ACC112 (cell line): ENCODE data around the gene AUTS2.

Experiments used
- H2AFZ ChIP-seq: fragments of 200-600 bp; sonication (generic); one replicate; pipeline ENCODE4 v1.6.0; 2017; ENCODE audit warnings: antibody characterized with exemption, low read length; ENCODE audit not compliant: unreplicated experiment
- H3K27ac ChIP-seq: fragments of 200-600 bp; sonication (generic); 2 replicates; pipeline ENCODE4 v1.5.1; 2014; ENCODE audit warnings: low read depth, mild to moderate bottlenecking, antibody characterized with exemption, low read length, moderate library complexity
- H3K27me3 ChIP-seq: fragments of 200-600 bp; sonication (generic); 2 replicates; pipeline ENCODE4 v1.6.1; 2014; ENCODE audit warnings: mild to moderate bottlenecking, antibody characterized with exemption, low read length, moderate library complexity, mixed read lengths; ENCODE audit not compliant: insufficient read depth
- H3K36me3 ChIP-seq: fragments of 200-600 bp; sonication (generic); 2 replicates; pipeline ENCODE4 v1.6.1; 2016; ENCODE audit warnings: mild to moderate bottlenecking, antibody characterized with exemption, low read length, moderate library complexity, mixed read lengths; ENCODE audit not compliant: insufficient read depth
- H3K4me1 ChIP-seq: fragments of 200-600 bp; sonication (generic); one replicate; pipeline ENCODE4 v1.6.1; 2016; ENCODE audit warnings: low read length, mixed read lengths; ENCODE audit not compliant: insufficient read depth, unreplicated experiment, control insufficient read depth
- H3K4me3 ChIP-seq: fragments of 200-600 bp; sonication (generic); 2 replicates; pipeline ENCODE4 v1.5.1; 2014; ENCODE audit warnings: mild to moderate bottlenecking, low read depth, low read length
- H3K79me2 ChIP-seq: fragments of 200-600 bp; sonication (generic); one replicate; pipeline ENCODE4 v1.6.0; 2016; ENCODE audit warnings: low read length; ENCODE audit not compliant: control insufficient read depth, unreplicated experiment, insufficient read depth

AUTS2 gene

GRCh38 chr7:70696201-70696754 is 1098.0 kb downstream of the AUTS2 start:
- Histone ChIP-seq H3K79me2 (no peaks in the 10 kb centered on the region), H3K27me3 (peaks cover 32% of the 10 kb centered on the region), H2AFZ (peak overlapping the region; percentile 69), H3K4me3 (peak overlapping the region; percentile 89), H3K36me3 (no peaks in the 10 kb centered on the region), H3K27ac (no peak overlapping the region), H3K4me1 (peaks cover 3% of the 10 kb centered on the region)

GRCh38 chr7:70698219-70698832 is 1100.1 kb downstream of the AUTS2 start:
- peaks cover 26% of the 10 kb centered on the region for H3K27me3 ChIP-seq
- H3K4me3 ChIP-seq, result no peak overlapping the region
- no peaks in the 10 kb centered on the region for H3K36me3 ChIP-seq
- no peak overlapping the region for H2AFZ ChIP-seq
- peaks cover 3% of the 10 kb centered on the region for H3K4me1 ChIP-seq
- H3K79me2 ChIP-seq, result no peaks in the 10 kb centered on the region
- no peak overlapping the region for H3K27ac ChIP-seq

DNA sequence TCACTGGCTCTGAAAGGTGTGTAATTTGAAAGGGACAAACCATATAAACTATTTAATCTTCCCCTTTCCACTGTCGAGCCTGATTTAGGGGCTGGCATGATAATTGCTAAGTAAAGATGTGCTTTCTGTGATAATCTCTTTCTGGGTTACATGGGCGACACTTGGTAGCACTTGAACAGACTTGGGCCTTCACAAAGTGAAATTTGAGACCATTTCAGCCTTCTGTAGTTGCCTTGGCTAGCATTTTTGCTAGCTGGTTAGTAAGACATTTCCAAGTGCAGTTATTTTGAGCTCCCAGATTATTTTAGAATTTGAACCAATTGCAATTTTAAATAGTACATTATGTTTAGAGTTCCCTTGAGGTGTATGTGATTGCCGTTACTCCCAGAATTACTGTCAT is 1101.0 kb downstream of the AUTS2 start:
- Histone ChIP-seq H3K79me2 (no peaks in the 10 kb centered on the region), H3K4me3 (no peak overlapping the region), H3K27me3 (peaks cover 20% of the 10 kb centered on the region), H2AFZ (no peak overlapping the region), H3K27ac (no peak overlapping the region), H3K36me3 (no peaks in the 10 kb centered on the region), H3K4me1 (peaks cover 3% of the 10 kb centered on the region)

DNA sequence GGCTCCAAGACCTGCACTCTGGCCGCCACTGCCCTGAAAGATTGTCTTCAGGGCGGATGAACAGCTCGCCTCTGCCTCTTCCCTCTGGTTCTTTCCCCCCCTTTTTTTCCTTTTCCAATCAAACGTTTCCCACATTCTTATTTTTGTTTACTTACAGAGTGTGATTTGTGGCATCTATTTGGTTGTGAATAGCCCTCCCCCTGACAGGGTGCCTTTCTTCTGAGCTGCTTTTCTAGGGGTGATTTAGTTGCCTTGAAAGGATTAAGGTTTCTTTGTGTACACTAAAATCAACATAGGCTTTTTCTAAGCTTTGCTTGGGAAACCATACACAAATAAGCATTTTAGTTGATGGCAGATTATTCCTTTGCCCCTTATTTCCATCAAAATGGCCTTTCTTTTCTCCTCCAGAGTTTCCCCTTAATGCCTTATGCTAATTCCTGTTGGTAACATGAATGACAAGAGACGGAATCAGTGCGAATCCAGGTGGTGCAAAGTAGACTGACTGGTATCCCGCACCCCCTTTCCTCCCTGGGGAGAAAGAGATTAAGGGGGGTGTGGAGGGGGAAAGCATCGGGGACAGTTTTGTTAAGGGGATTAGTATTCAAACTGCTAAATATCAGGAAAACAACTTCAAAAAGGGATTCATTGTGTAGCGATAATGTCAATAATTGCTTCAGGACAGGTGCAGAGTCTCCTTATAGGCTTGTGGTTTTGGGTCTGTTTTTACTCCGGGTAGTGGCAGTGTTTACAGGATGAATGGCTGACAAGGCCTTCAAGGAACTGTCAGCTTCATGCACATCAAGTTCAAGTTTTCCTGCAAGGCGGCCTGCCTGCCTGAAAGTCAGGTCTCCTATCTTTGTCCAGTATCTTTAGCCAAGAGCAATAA is 1102.0 kb downstream of the AUTS2 start:
- Histone ChIP-seq H3K4me3 (no peak overlapping the region), H3K36me3 (no peaks in the 10 kb centered on the region), H2AFZ (no peak overlapping the region), H3K4me1 (peaks cover 3% of the 10 kb centered on the region), H3K79me2 (no peaks in the 10 kb centered on the region), H3K27ac (no peak overlapping the region), H3K27me3 (peaks cover 13% of the 10 kb centered on the region)

DNA sequence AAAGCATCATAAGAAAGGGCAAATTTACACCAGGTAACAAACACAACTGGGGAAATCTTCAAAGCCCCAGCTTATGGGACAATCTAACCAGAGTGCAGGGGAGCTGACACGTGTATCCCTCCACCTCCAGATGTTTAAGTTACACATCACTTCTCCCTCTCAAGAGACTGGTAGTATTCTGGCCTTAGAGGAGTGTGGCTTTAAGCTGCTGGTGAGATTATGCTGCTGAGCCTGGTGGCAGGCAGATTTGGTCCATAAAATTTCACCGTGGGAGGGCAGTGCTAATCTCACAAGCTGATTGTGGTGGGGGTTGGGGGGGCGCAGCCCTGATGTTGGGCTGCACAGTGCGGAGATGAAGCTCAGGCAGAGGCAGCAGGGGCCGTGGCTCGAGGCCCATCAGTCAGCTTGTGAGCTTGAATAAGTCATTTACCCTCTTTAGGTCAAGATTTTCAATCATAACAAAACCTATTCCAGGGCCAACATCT is 1102.7 kb downstream of the AUTS2 start:
- Histone ChIP-seq H3K27me3 (peaks cover 6% of the 10 kb centered on the region; the same call in 1 of the 2 replicates), H3K36me3 (no peaks in the 10 kb centered on the region), H2AFZ (no peak overlapping the region), H3K27ac (no peak overlapping the region), H3K4me1 (peaks cover 3% of the 10 kb centered on the region), H3K4me3 (no peak overlapping the region), H3K79me2 (no peaks in the 10 kb centered on the region)

GRCh38 chr7:70701477-70701876 is 1103.2 kb downstream of the AUTS2 start:
- Histone ChIP-seq H2AFZ (no peak overlapping the region), H3K4me1 (peaks cover 3% of the 10 kb centered on the region), H3K79me2 (no peaks in the 10 kb centered on the region), H3K36me3 (no peaks in the 10 kb centered on the region), H3K27me3 (peaks cover under 1% of the 10 kb centered on the region; the same call in 1 of the 2 replicates), H3K4me3 (no peak overlapping the region), H3K27ac (no peak overlapping the region)

DNA sequence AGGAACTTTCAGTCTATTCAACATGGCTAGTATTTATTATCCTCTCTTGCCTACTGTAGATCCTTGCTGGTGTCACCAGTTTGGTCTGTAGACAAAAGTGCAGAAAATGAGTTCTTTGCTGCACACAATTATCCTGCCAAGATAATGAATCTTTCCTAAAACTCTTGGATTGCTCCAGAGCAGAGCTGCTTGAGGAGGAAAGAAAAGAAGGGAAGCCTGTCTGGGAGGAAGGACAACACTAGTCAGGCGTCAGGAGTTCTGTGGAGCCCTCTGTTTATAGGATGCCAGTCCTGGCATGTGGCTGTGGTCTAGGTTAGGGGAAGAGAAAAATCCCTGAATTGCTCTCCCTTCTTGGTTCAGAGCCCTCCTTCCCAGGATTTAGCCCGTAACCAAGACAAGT is 1103.7 kb downstream of the AUTS2 start:
- Histone ChIP-seq H3K79me2 (no peaks in the 10 kb centered on the region), H2AFZ (no peak overlapping the region), H3K27me3 (no peaks in the 10 kb centered on the region), H3K36me3 (no peaks in the 10 kb centered on the region), H3K4me3 (no peak overlapping the region), H3K27ac (no peak overlapping the region), H3K4me1 (peaks cover 3% of the 10 kb centered on the region)

DNA sequence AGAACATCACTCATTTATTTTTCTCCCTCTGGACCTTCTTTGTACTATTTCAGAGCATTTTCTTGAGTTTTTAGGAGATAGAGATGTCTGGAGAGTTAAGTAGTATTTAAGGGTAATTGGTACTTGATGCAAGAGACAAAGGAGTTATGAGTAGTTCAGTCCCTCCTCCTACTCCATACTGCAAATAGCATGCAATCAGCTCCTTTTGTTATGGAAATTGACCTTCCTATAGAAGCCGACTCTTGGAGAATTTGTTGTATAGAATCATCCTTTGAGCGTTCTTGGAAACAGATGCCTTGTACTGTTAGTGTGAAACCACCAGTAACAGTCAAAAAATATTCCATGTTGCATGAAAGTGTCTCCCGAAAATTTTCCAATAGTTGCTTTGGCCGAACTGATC is 1105.5 kb downstream of the AUTS2 start:
- Histone ChIP-seq H3K4me1 (no peaks in the 10 kb centered on the region), H3K79me2 (no peaks in the 10 kb centered on the region), H3K27me3 (no peaks in the 10 kb centered on the region), H3K4me3 (no peak overlapping the region), H2AFZ (no peak overlapping the region), H3K27ac (no peak overlapping the region), H3K36me3 (no peaks in the 10 kb centered on the region)

- Histone ChIP-seq H3K4me3 (no peak overlapping the region), H3K27me3 (no peaks in the 10 kb centered on the region), H2AFZ (no peak overlapping the region), H3K79me2 (no peaks in the 10 kb centered on the region), H3K4me1 (no peaks in the 10 kb centered on the region), H3K36me3 (no peaks in the 10 kb centered on the region), H3K27ac (no peak overlapping the region)
These were observed 1106.6 kb downstream of the AUTS2 start for GRCh38 chr7:70704831-70705346.

DNA sequence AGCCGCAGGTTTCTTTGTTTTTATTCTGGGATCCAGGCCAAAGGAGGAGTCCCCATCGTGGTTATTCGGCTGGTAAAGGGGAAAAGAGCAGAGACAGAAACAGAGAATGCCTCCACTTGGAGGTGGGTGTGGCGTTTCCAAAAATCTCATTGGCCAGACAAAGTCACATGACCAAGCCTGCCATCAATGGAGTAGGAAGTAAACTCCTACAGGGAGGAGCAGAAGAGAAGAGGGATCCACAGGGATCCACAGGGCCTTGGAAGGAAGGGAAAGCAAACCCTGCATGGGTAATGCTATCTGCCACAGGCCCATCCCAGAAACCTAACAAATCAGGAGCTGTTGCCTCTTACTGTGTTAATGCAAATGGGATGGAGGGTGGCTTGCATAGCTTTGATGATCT is 1107.9 kb downstream of the AUTS2 start:
- no peaks in the 10 kb centered on the region for H3K27me3 ChIP-seq
- no peak overlapping the region for H3K4me3 ChIP-seq
- H2AFZ ChIP-seq, result no peak overlapping the region
- H3K36me3 ChIP-seq, result no peaks in the 10 kb centered on the region
- H3K4me1 ChIP-seq, result peaks cover 5% of the 10 kb centered on the region
- H3K79me2 ChIP-seq, result no peaks in the 10 kb centered on the region
- H3K27ac ChIP-seq, result no peak overlapping the region
